ENCODE measurements around the gene SELENOS. TPM values are rescaled to one million over a fixed set of nuclear protein-coding genes. Genes with fewer than 3 reads are reported as not detected.
A peak's percentile ranks its signal among the peaks of the same experiment; 100 is the strongest.
"Not testable (repeated sequence)": the region's sequence is repeated elsewhere in the genome, so short reads cannot be mapped to it uniquely, and the experiment has no call there.

SELENOS gene
- total RNA-seq, 3 donors from 2014 or later = 78.7 to 118 (median 115) TPM

GRCh38 chr15:101288905-101289513, 11.7 kb upstream of the SELENOS start:
- H3K36me3 ChIP-seq (ENCODE audit: low read depth) = no peaks in the 10 kb centered on the region
- no peaks in the 10 kb centered on the region for H3K9me3 ChIP-seq
- DNase-seq = peak in 1 of 3 donors; percentile 51
- H3K4me1 ChIP-seq (ENCODE audit: low read depth) = peaks cover 18% of the 10 kb centered on the region
- TF ChIP-seq CTCF (IDR thresholded peaks at IDR 0.05) = peak; percentile 54
- no peak overlapping the region for H3K4me3 ChIP-seq
- ATAC-seq = peak; percentile 70
- intact Hi-C loops (cut with DNase I, micrococcal nuclease) = no loop called here

DNA sequence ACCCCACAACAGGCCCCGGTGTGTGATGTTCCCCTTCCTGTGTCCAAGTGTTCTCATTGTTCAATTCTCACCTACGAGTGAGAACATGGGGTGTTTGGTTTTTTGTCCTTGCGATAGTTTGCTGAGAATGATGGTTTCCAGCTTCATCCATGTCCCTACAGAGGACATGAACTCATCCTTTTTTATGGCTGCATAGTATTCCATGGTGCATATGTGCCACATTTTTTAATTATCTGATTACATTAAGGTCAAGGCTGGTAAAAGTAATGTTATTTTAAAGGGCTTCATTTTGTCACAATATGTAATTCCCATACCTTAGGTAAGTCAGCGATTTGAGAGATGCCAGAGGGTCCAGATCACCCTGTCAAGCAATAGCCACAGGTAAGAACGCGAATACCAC, 10.1 kb upstream of the SELENOS start:
- ATAC-seq; H3K4me3 ChIP-seq; H3K4me1 ChIP-seq (ENCODE audit: low read depth); H3K9me3 ChIP-seq; H3K36me3 ChIP-seq (ENCODE audit: low read depth); intact Hi-C loops (cut with DNase I, micrococcal nuclease); DNase-seq: not testable (repeated sequence)

DNA sequence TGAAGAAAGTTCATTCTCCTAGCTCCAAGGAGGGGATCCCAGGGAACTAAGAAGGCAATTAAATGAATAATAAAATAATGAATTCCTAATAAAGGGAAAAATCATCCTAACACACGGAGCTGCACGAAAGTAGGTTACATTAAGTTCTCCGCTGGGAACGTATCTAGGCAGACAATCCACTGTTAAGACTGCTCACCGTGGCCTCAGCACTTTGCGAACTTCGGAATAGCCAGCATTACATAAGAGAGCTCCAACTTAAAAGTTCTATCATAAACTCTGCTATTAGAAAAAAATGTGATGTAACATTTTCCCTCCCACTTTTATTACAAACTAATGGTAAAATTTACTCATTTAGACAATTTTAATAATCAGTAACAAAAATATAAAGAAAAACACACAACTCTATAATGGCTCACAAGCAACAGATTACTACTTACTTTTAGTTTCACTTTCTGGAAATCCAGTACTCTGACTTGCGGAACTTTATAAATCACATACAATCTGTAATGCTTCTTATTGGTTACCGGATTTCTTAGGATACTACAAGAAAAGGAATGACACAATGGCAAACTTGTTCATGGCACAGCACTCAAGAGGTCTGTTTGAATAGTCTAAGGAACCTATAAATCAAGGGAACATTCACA, 9.3 kb upstream of the SELENOS start:
- Histone ChIP-seq H3K9me3 (no peaks in the 10 kb centered on the region), H3K36me3 (ENCODE audit: low read depth) (no peaks in the 10 kb centered on the region), H3K4me1 (ENCODE audit: low read depth) (peaks cover 5% of the 10 kb centered on the region), H3K4me3 (no peak overlapping the region)
- intact Hi-C loops (cut with DNase I, micrococcal nuclease) = no loop called here
- DNase-seq = no peak
- no peak for TF ChIP-seq CTCF (IDR thresholded peaks at IDR 0.05)
- no peak for ATAC-seq

DNA sequence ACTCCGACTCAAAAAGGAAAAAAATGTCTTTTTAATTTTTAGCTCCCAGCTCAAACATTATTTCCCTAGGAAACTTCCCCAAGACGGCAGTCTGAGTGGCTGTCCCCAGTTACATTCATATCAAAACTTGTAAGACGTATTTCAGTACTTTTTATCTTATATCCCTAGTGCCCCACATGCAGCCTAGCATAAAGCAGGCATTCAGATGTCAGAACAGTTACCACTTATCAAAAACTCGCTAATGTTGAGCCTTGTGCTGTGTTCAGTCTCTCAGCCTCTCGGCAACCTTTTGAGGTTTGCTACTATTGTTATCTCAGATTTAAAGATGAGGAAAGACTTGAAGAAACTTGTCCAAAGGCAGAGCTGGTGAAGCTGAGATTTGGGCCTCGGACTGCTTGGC, 6.6 kb upstream of the SELENOS start:
- intact Hi-C loops (cut with DNase I, micrococcal nuclease) = no loop called here
- H3K4me1 ChIP-seq (ENCODE audit: low read depth) = peaks cover 17% of the 10 kb centered on the region
- ATAC-seq = no peak
- TF ChIP-seq CTCF (IDR thresholded peaks at IDR 0.05) = no peak
- H3K4me3 ChIP-seq = no peak overlapping the region
- no peaks in the 10 kb centered on the region for H3K9me3 ChIP-seq
- H3K36me3 ChIP-seq (ENCODE audit: low read depth) = no peaks in the 10 kb centered on the region
- no peak for DNase-seq

DNA sequence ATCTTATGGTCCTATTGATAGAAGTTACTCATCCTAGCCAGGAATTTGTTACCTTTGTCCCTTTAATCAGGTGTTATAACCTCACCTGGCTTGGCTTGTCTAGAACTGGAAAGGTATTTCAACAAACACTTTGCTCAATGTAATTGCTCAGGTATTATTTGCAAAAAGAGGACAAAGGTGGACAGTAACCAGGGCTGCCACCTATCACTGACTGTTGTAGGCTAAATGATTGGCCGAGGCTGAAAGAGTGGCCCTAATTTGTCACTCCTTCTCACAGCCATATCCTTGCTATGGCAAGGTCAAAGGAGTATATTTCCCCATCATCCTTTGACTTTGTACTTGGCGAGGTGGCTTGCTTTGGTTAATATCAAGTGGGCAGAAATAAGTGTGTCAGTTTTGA, 2.7 kb upstream of the SELENOS start:
- no peak for TF ChIP-seq CTCF (IDR thresholded peaks at IDR 0.05)
- H3K4me1 ChIP-seq (ENCODE audit: low read depth) = peaks cover 29% of the 10 kb centered on the region
- peak; percentile 41 for ATAC-seq
- H3K36me3 ChIP-seq (ENCODE audit: low read depth) = no peaks in the 10 kb centered on the region
- intact Hi-C loops (cut with DNase I, micrococcal nuclease) = no loop called here
- H3K9me3 ChIP-seq = no peaks in the 10 kb centered on the region
- H3K4me3 ChIP-seq = no peak overlapping the region
- no peak for DNase-seq

- no peak for DNase-seq
- H3K4me3 ChIP-seq = no peak overlapping the region
- peaks cover 29% of the 10 kb centered on the region for H3K4me1 ChIP-seq (ENCODE audit: low read depth)
- no peaks in the 10 kb centered on the region for H3K9me3 ChIP-seq
- peak; percentile 16 for ATAC-seq
- TF ChIP-seq CTCF (IDR thresholded peaks at IDR 0.05) = no peak
- peaks cover 8% of the 10 kb centered on the region for H3K36me3 ChIP-seq (ENCODE audit: low read depth)
- intact Hi-C loops (cut with DNase I, micrococcal nuclease) = no loop called here
Observed at GRCh38 chr15:101277943-101278564, 769 bp upstream of the SELENOS start.

Data from mucosa of descending colon (tissue), 3 donors.